A673 (cell line): ENCODE measurements around the gene TTC19. TPM values are rescaled to one million over a fixed set of nuclear protein-coding genes. Genes with fewer than 3 reads are reported as not detected.

Source experiments
- BruUV-seq: library from RNA; stranded (reverse); fragments of 400-500 nt; replicated peaks from 2 replicates; lab custom pipeline; 2021; lab: Mats Ljungman, UMichigan
- CTCF ChIA-PET: fragments of 300-600 bp; sonication (Branson Sonifier 250); formaldehyde crosslinking; loops from one replicate; lab custom pipeline; 2022; ENCODE audit warnings: antibody characterized with exemption; lab: Charles Lee
- POLR2A ChIA-PET: fragments of 300-600 bp; sonication (Branson Sonifier 250); formaldehyde crosslinking; loops from one replicate; lab custom pipeline; 2022; ENCODE audit warnings: antibody characterized with exemption; ENCODE audit not compliant: low non-redundant PET; lab: Charles Lee
- DNase-seq: peaks from one replicate; pipeline ENCODE4 v3.0.0-alpha.2; 2015; ENCODE audit warnings: low spot score
- H3K27ac ChIP-seq: fragments of 200-600 bp; sonication (generic); 2 replicates; pipeline ENCODE4 v1.5.1; 2016; ENCODE audit warnings: mixed run types, low read depth, mild to moderate bottlenecking, mixed read lengths, antibody characterized with exemption, low read length; ENCODE audit not compliant: poor library complexity, severe bottlenecking
- H3K27me3 ChIP-seq: fragments of 200-600 bp; sonication (generic); replicated peaks from 2 replicates; pipeline ENCODE4 v1.6.1; 2017; ENCODE audit warnings: mixed run types, low read depth, mild to moderate bottlenecking, mixed read lengths, antibody characterized with exemption, low read length; ENCODE audit not compliant: insufficient read depth, poor library complexity
- H3K36me3 ChIP-seq: fragments of 200-600 bp; sonication (generic); 2 replicates; pipeline ENCODE4 v1.6.1; 2016; ENCODE audit warnings: mixed run types, mild to moderate bottlenecking, mixed read lengths, antibody characterized with exemption, low read length; ENCODE audit not compliant: insufficient read depth, poor library complexity, severe bottlenecking
- H3K4me1 ChIP-seq: fragments of 200-600 bp; sonication (generic); 2 replicates; pipeline ENCODE4 v1.6.1; 2017; ENCODE audit warnings: mixed run types, mild to moderate bottlenecking, mixed read lengths, antibody characterized with exemption, low read length; ENCODE audit not compliant: insufficient read depth, poor library complexity, severe bottlenecking
- H3K4me3 ChIP-seq: fragments of 200-600 bp; sonication (generic); 2 replicates; pipeline ENCODE4 v1.5.1; 2016; ENCODE audit warnings: low read depth, mixed run types, mild to moderate bottlenecking, mixed read lengths, low read length; ENCODE audit not compliant: poor library complexity, severe bottlenecking
- H3K9me3 ChIP-seq: fragments of 200-600 bp; sonication (generic); 2 replicates; pipeline ENCODE4 v1.6.1; 2016; ENCODE audit warnings: mixed run types, low read depth, mild to moderate bottlenecking, mixed read lengths, antibody characterized with exemption, low read length; ENCODE audit not compliant: poor library complexity, severe bottlenecking
- CTCF ChIP-seq: fragments of 300-800, 200-600 bp; sonication (generic); conservative IDR thresholded peaks from 2 replicates; pipeline ENCODE4 v1.5.1; 2017; ENCODE audit warnings: low read depth, mild to moderate bottlenecking, antibody characterized with exemption, low read length, moderate library complexity, mixed read lengths
- EZH2 ChIP-seq: fragments of 200-600 bp; sonication (generic); IDR thresholded peaks from 2 replicates; pipeline ENCODE4 v1.6.1; 2017; ENCODE audit warnings: borderline replicate concordance, low read depth, mild to moderate bottlenecking, mixed read lengths, antibody characterized with exemption, low read length; ENCODE audit not compliant: poor library complexity, severe bottlenecking
- intact Hi-C: fragments of 100-400 bp; cut with micrococcal nuclease; formaldehyde crosslinking; loops from one replicate; pipeline ENCODE4 v1.10.0; 2022; ENCODE audit not compliant: unreplicated experiment
- total RNA-seq: library from RNA; stranded (reverse); gene quantifications from 2 replicates; pipeline ENCODE4 v1.2.3, GENCODE V29; 2021

Gene TTC19
- total RNA-seq, 1 experiment from 2014 or later, result 44.5 TPM

GRCh38 chr17:15981208-15981607 is 18.4 kb upstream of the TTC19 start:
- peaks cover 6% of the 10 kb centered on the region for H3K36me3 ChIP-seq
- intact Hi-C loops, result no loop called here
- POLR2A ChIA-PET, result interaction anchor here (0.6 kb wide), 1 partner anchor 80 kb away, joined by 3 read pairs; no protein-coding TSS in a partner anchor
- H3K4me3 ChIP-seq, result no peak overlapping the region
- H3K27ac ChIP-seq, result no peak overlapping the region
- TF ChIP-seq EZH2 (no peak), CTCF (no peak)
- no peak for DNase-seq
- BruUV-seq, result no TSS peak
- CTCF ChIA-PET, result no interaction called here
- no peaks in the 10 kb centered on the region for H3K9me3 ChIP-seq
- H3K4me1 ChIP-seq, result no peaks in the 10 kb centered on the region
- H3K27me3 ChIP-seq, result no peaks in the 10 kb centered on the region

GRCh38 chr17:15981646-15982580 is 17.7 kb upstream of the TTC19 start:
- DNase-seq, result no peak
- Histone ChIP-seq H3K27me3 (no peaks in the 10 kb centered on the region), H3K27ac (no peak overlapping the region), H3K9me3 (no peaks in the 10 kb centered on the region), H3K4me1 (no peaks in the 10 kb centered on the region), H3K36me3 (peaks cover 12% of the 10 kb centered on the region), H3K4me3 (no peak overlapping the region)
- POLR2A ChIA-PET, result interaction anchor here (0.6 kb wide), 1 partner anchor 81 kb away, joined by 3 read pairs; no protein-coding TSS in a partner anchor
- CTCF ChIA-PET, result no interaction called here
- TF ChIP-seq CTCF (no peak), EZH2 (no peak)
- BruUV-seq, result no TSS peak
- intact Hi-C loops, result no loop called here

GRCh38 chr17:15996322-15996721 is 3.3 kb upstream of the TTC19 start:
- ChIA-PET POLR2A (no interaction called here), CTCF (interaction anchor here (0.6 kb wide), 1 partner anchor 208 kb away, joined by 3 read pairs; no protein-coding TSS in a partner anchor)
- Histone ChIP-seq H3K9me3 (peaks cover 2% of the 10 kb centered on the region), H3K27ac (no peak overlapping the region), H3K4me1 (peaks cover 5% of the 10 kb centered on the region), H3K4me3 (no peak overlapping the region), H3K36me3 (peaks cover 8% of the 10 kb centered on the region), H3K27me3 (no peaks in the 10 kb centered on the region)
- no peak for DNase-seq
- BruUV-seq, result no TSS peak
- intact Hi-C loops, result no loop called here
- no peak for TF ChIP-seq EZH2
- TF ChIP-seq CTCF, result no peak
